Activated naive CD8-positive, alpha-beta T cell treated with anti-CD3 and anti-CD28 coated beads for 36 hours (primary cell): Measurements from ENCODE around the gene LRP1B. TPM values are rescaled to one million over a fixed set of nuclear protein-coding genes. Genes with fewer than 3 reads are reported as not detected.

Experiments
- DNase-seq: peaks from one replicate; pipeline ENCODE4 v3.0.0; 2021
- H3K27ac Mint-ChIP-seq: one replicate; pipeline ENCODE4 v1.8.0; 2022; ENCODE audit warnings: mild to moderate bottlenecking, moderate library complexity, mixed read lengths
- H3K27me3 Mint-ChIP-seq: one replicate; pipeline ENCODE4 v1.8.0; 2022; ENCODE audit warnings: mild to moderate bottlenecking, mixed read lengths
- H3K36me3 Mint-ChIP-seq: one replicate; pipeline ENCODE4 v1.8.0; 2021; ENCODE audit warnings: mild to moderate bottlenecking, mixed read lengths
- H3K4me1 Mint-ChIP-seq: one replicate; pipeline ENCODE4 v1.8.0; 2021; ENCODE audit warnings: mixed read lengths
- H3K4me3 Mint-ChIP-seq: one replicate; pipeline ENCODE4 v1.8.0; 2022; ENCODE audit warnings: mild to moderate bottlenecking, moderate library complexity, mixed read lengths
- H3K9me3 Mint-ChIP-seq: one replicate; pipeline ENCODE4 v1.8.0; 2022; ENCODE audit warnings: mixed read lengths
- total RNA-seq, 2 experiments: library from RNA; stranded (reverse); gene quantifications; one replicate each; pipeline ENCODE4 v1.2.3, GENCODE V29; 2021

Gene LRP1B
- total RNA-seq, 2 experiments from 2014 or later, result not detected

DNA sequence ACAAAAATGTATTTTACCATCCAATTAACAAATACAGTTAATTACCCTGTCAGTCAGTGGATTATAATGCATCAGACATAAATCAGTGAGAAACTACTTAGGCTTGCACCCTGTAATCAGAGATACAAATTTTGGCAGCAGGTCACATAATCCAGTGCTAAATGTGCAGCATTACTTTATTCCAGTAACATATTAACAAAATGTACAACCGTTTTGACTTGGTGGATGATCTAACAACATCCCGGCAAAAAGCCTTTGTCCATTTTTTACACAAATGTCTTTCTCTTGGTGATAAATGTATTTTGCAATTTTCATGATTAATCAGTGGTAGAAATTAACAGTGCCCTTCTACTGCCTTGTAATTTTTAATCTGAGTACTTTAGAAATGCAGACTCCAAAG is 162.8 kb downstream of the LRP1B start:
- no peak overlapping the region for H3K27ac Mint-ChIP-seq
- no peak for DNase-seq
- H3K27me3 Mint-ChIP-seq, result no peaks in the 10 kb centered on the region
- no peaks in the 10 kb centered on the region for H3K4me1 Mint-ChIP-seq
- H3K4me3 Mint-ChIP-seq, result no peak overlapping the region
- peaks cover 5% of the 10 kb centered on the region for H3K9me3 Mint-ChIP-seq
- H3K36me3 Mint-ChIP-seq, result no peaks in the 10 kb centered on the region

DNA sequence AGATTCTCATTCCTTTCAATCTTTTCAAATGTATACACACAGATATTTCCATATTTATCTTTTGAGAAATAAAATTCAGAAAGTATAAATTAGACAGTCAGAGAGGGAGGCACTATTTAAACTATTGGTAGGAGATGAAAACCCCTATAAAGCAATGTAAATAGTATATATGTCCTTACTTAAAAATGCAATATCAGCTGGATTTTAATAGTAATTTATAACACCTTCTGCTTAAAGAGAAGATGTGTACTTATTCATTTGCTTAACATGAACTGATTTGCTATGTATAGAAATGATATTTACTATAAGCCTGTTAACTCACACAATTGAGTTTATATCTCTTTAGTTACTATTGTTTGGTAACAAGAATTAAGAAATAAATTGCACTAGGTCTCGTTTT is 163.3 kb downstream of the LRP1B start:
- Mint-ChIP-seq H3K36me3 (no peaks in the 10 kb centered on the region), H3K27ac (no peak overlapping the region), H3K4me1 (no peaks in the 10 kb centered on the region), H3K4me3 (no peak overlapping the region), H3K27me3 (no peaks in the 10 kb centered on the region), H3K9me3 (peaks cover 5% of the 10 kb centered on the region)
- DNase-seq, result no peak

DNA sequence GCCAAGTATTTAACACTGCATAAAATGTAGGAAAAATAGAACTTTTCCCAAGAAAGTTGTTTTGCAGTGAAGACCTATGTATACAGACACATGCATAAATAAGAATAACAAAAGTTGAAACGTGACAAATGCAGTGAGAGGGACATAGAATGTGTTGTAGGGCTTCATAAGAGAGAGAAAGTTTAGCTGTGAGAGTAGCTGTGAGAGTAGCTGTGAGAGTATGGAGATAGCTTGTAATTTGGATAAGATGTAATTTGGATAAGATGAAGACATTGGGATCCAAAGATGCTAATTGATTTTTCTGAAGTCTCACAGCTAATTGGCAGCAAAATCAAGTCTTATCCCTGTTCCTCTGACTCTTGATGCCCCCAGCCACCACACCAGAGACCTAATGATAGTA is 170.9 kb downstream of the LRP1B start:
- no peaks in the 10 kb centered on the region for H3K36me3 Mint-ChIP-seq
- H3K4me1 Mint-ChIP-seq, result no peaks in the 10 kb centered on the region
- no peaks in the 10 kb centered on the region for H3K9me3 Mint-ChIP-seq
- no peaks in the 10 kb centered on the region for H3K27me3 Mint-ChIP-seq
- H3K4me3 Mint-ChIP-seq, result no peak overlapping the region
- no peak for DNase-seq
- no peak overlapping the region for H3K27ac Mint-ChIP-seq

DNA sequence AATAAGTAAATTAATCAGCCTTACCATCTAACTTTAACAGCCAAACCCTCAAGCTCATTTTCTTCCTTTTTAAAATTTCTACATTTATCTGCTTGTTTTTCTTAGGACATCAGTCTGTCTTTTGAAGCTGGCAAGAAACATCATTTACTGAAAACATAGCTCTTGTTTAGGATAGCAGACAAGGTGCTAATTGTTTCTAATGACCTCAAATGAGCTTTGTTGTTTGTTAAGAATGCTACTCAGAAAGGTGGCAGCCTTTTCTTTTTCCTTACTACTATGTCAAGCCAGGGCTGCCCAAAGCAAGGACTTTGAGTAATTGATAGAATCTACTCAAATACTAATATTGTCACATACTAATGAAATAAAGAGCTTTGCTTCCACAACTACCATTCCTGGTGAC is 171.8 kb downstream of the LRP1B start:
- no peaks in the 10 kb centered on the region for H3K9me3 Mint-ChIP-seq
- H3K4me3 Mint-ChIP-seq, result no peak overlapping the region
- no peaks in the 10 kb centered on the region for H3K36me3 Mint-ChIP-seq
- no peaks in the 10 kb centered on the region for H3K4me1 Mint-ChIP-seq
- H3K27me3 Mint-ChIP-seq, result no peaks in the 10 kb centered on the region
- DNase-seq, result no peak
- no peak overlapping the region for H3K27ac Mint-ChIP-seq

DNA sequence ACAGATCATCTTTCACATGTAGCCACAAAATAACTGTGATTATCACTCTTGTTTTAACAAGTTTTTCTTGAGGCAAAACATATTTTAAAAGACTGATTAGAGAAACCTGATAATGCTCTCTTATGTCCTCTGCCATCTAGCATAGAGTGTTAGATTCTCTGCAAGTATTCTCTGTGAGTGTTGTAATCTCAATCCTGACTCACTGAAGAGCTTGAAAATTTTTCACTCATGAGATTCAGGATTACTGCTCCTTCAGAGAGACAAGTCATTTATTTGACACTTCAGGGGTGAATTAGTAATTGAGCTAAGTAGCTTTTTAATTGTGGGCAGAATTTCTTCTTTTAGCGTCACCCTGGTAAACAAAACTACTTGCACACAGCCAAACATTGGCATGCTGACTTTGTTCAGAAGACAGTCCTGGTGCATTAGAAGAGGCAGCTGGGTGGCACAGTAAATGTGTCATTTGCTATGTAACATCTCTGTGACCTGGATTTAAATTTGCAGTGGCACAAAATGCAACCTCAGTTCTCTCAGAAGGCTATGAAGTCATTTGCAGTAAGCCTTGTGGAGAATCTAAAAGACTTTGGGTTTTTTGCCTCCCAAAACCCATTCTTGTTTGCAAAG is 172.9 kb downstream of the LRP1B start:
- no peaks in the 10 kb centered on the region for H3K9me3 Mint-ChIP-seq
- no peaks in the 10 kb centered on the region for H3K27me3 Mint-ChIP-seq
- H3K4me1 Mint-ChIP-seq, result no peaks in the 10 kb centered on the region
- DNase-seq, result no peak
- H3K4me3 Mint-ChIP-seq, result no peak overlapping the region
- no peak overlapping the region for H3K27ac Mint-ChIP-seq
- H3K36me3 Mint-ChIP-seq, result no peaks in the 10 kb centered on the region

DNA sequence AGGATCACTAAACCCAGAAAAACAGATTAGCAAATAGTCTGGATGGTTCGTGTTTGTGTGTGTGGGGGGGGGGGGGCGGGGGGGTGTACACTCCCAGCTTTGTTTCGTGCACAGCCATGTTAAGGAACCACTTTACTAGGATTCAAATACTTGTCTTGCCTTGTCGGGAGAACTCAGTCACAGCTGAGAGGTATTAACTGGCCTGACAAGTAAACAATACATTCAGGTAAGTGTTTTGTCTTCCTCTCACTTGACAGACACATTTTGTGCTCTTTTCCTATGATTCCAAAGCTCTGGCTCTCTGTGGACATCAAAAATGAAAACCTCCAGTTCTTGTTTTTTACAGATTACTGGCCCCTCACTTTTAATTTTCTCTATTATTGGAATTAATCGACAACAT is 173.5 kb downstream of the LRP1B start:
- Mint-ChIP-seq H3K27ac (no peak overlapping the region), H3K27me3 (no peaks in the 10 kb centered on the region), H3K36me3 (no peaks in the 10 kb centered on the region), H3K9me3 (no peaks in the 10 kb centered on the region), H3K4me3 (no peak overlapping the region), H3K4me1 (no peaks in the 10 kb centered on the region)
- DNase-seq, result no peak

DNA sequence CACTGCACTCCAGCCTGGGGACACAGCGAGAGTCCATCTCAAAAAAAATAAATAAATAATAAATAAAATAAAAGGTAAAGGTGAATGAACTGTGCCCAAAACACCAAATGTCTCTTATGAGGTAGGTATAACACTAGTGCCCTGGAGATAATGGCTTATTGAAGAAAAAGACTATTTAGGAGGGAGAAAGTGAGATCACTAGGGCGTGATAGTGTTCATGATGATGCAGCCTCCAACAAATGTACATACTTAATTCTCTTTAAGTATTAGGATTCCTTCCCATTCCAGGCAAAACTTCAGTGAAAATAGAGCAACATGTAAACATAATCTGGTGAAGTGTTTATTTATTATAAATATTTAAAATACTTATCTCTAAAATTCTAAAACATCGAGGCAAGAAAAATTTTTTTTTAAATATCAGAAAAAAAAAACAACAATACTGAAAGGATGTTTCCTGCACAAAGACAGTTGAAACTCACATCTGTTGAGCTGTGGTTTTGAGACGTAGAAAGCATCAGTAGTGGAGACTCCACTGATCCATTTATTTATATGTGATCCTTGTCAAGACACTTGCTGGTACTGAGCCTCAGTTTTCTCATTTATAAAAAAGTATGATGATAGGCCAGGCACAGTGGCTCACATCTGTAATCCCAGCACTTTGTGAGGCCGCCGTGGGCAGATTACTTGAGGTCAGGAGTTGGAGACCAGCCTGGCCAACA is 183.3 kb downstream of the LRP1B start:
- Mint-ChIP-seq H3K4me1 (no peaks in the 10 kb centered on the region), H3K27ac (no peak overlapping the region), H3K27me3 (no peaks in the 10 kb centered on the region), H3K36me3 (no peaks in the 10 kb centered on the region), H3K9me3 (peaks cover 4% of the 10 kb centered on the region), H3K4me3 (no peak overlapping the region)
- DNase-seq, result no peak

DNA sequence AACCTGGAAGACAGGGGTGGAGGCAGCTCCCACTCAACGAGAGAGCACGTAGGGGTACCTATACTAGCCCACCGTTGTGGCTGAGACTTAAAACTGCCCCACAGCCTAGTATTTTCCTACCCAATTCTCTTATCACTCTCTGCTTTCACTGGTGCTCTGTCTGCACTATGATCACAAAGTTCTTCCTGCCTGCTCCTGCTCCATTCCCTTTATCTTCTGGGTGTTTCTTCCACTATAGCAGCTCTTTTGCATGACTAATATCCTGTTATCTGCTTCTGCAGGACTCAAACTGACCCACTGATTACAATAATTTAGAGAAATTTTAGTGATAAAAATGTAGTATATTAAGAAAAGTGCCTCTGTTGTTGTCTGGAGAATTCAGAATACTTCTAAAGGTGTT is 184.8 kb downstream of the LRP1B start:
- no peaks in the 10 kb centered on the region for H3K27me3 Mint-ChIP-seq
- H3K4me1 Mint-ChIP-seq, result no peaks in the 10 kb centered on the region
- no peak overlapping the region for H3K4me3 Mint-ChIP-seq
- H3K27ac Mint-ChIP-seq, result no peak overlapping the region
- H3K9me3 Mint-ChIP-seq, result peaks cover 3% of the 10 kb centered on the region
- no peaks in the 10 kb centered on the region for H3K36me3 Mint-ChIP-seq
- DNase-seq, result no peak

DNA sequence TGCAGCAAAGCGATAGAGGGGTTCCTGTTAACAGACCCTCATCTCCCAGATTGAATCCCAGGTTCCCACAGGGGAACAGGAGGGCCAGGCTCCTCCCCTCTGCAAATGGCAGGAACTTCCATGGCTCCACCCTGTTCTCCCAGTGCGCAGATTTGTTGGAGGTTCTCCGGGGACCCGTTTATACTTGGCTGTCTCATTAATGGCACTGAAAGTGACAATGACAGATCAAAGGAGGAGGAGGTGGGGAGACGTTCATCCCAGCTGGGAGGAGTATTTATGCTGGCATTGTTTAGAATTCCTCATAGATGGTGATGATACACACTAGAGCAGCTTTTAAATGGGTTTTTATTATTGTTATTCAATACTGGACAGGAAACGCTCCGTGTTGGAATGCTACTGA is 186.9 kb downstream of the LRP1B start:
- Mint-ChIP-seq H3K4me1 (no peaks in the 10 kb centered on the region), H3K27ac (no peak overlapping the region), H3K27me3 (no peaks in the 10 kb centered on the region), H3K36me3 (no peaks in the 10 kb centered on the region), H3K4me3 (no peak overlapping the region), H3K9me3 (peaks cover 3% of the 10 kb centered on the region)
- no peak for DNase-seq

DNA sequence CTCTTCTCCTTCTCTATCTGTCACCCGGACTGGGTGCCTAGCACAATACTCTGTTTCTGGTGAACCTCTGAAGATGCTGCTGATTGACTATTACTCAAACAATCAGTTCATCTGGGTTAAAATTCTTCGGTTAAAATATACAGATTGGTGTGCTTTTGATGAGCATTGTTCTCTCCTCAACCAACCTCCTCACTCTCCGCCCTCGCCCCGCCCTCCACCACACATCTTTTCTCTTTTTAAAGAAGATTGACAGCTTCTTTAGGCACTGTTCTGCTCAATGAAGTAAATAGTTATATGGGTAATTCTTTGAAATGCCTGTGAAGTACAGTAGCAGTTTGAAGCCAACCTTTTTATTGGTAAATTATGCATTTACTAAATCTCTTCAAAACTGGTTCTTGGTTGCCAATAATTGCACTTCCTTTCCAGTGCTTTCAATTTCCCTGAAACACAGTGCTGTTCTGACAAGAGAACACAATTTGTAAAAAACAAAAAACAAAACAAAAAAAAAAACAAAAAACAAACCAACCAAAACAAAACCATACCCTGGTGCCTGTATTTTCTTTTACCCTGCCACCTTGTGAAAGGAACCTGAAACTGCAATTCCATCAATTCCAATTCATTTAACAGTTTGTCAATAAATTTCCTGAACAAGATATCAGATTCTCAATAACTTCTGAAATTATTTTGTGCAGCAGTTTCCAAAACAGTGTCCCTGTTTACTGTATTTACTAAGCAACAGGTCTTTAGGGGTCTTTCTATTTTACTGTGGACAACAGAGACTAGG is 188.6 kb downstream of the LRP1B start:
- DNase-seq, result no peak
- Mint-ChIP-seq H3K4me1 (no peaks in the 10 kb centered on the region), H3K36me3 (no peaks in the 10 kb centered on the region), H3K9me3 (peaks cover 3% of the 10 kb centered on the region), H3K4me3 (no peak overlapping the region), H3K27ac (no peak overlapping the region), H3K27me3 (no peaks in the 10 kb centered on the region)

DNA sequence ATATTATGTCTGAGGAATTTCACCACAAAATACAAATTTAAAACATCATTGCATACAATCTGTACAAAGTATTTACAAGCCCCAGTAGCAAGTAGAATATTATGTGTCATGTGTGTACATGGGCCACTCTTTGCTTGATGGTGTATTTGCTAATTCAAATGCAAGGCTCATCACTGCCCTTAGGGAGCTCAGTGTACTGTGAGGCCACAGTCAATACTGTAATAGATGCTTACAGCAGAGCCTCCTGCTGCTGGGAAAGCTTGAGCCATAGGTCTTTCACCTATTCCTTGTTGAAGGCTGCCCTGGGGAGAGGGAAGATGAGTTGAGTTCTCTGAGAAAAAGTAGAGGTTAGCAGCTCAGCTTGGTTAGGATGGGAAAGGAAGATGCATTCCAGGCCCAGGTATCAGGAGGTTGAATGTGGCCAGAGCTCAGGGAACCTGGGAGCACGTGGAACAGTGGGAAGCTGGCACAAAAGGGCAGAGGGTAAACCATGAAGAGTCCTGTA is 189.6 kb downstream of the LRP1B start:
- H3K9me3 Mint-ChIP-seq, result no peaks in the 10 kb centered on the region
- H3K27me3 Mint-ChIP-seq, result no peaks in the 10 kb centered on the region
- no peaks in the 10 kb centered on the region for H3K36me3 Mint-ChIP-seq
- H3K4me3 Mint-ChIP-seq, result no peak overlapping the region
- DNase-seq, result no peak
- no peaks in the 10 kb centered on the region for H3K4me1 Mint-ChIP-seq
- H3K27ac Mint-ChIP-seq, result no peak overlapping the region

DNA sequence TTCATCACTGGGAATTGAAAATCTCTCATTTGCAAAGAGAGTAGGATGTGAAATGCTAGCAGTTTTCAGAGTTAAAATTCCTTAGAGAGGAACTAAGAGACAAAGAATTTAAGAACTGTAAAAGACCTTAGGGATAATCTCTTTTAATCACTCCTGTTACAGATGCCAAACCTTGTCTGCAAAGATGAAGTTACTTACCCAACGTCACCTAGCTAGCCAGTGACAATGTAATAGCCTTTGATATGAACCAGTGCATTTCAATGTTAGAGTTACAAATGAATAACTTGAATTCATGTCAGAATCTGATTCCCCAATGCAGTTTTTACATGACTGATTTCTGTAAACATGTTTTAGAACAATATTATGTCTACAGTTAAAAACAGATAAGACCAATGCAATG is 190.1 kb downstream of the LRP1B start:
- Mint-ChIP-seq H3K36me3 (no peaks in the 10 kb centered on the region), H3K27me3 (no peaks in the 10 kb centered on the region), H3K27ac (no peak overlapping the region), H3K9me3 (no peaks in the 10 kb centered on the region), H3K4me3 (no peak overlapping the region), H3K4me1 (no peaks in the 10 kb centered on the region)
- no peak for DNase-seq

DNA sequence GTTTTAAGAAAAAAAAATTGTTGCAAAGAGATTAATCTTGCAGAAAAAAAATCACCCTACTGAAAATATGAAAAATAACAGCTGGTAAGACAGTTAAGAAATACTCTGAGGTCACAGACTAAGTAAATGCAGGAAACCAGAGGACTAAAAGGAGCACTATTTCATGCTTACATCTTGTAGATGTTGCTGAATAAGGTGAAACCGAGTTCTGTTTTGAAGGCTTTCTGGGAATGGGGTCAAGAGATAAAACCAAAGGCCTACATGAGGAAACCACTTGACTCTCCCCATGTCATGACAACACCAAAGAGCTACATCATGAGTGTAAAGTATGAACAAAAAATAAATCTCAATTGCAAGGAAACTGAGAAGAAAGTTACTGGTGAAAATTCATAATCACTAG is 197.6 kb downstream of the LRP1B start:
- Mint-ChIP-seq H3K4me1 (no peaks in the 10 kb centered on the region), H3K27me3 (no peaks in the 10 kb centered on the region), H3K27ac (no peak overlapping the region), H3K9me3 (peaks cover 3% of the 10 kb centered on the region), H3K36me3 (no peaks in the 10 kb centered on the region), H3K4me3 (no peak overlapping the region)
- no peak for DNase-seq

DNA sequence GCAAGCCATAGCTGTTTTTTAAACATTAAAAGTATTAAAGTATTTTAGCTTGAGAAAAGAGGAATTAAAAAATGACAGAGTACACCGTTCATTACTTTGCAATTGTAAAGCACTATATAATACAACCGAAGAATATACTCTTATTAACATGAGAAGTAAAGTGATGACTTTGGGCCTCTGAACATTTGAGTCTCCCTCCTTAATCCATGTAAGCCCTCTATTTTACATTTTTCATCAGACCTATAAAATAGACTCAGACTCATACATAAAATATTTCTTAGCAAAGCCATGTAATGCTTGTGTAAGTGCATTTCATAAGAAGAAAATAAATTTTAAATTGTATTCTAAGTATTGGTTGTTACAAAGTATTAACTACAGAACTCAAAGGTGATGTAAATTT is 198.6 kb downstream of the LRP1B start:
- Mint-ChIP-seq H3K36me3 (no peaks in the 10 kb centered on the region), H3K27me3 (no peaks in the 10 kb centered on the region), H3K27ac (no peak overlapping the region), H3K4me3 (no peak overlapping the region), H3K9me3 (peaks cover 7% of the 10 kb centered on the region), H3K4me1 (no peaks in the 10 kb centered on the region)
- no peak for DNase-seq

DNA sequence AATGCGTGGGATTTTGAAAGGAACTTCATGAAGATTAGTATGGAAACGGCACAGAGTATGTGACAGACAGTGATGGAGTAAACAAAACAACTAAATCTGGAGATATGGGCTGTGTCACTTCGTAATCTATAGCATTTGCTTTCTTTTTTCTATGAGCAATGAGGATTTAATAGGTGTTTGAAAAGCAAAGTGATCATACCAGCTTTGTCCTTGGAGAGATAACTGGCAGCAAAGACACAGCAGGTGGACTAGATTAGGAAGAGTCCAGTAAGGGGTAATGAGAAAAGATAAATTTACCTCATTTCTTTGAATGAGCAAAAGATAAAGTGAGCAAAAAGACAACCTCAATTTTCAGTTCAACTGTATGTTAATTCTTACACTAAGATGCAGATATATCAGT is 199.0 kb downstream of the LRP1B start:
- Mint-ChIP-seq H3K4me3 (no peak overlapping the region), H3K36me3 (no peaks in the 10 kb centered on the region), H3K27ac (no peak overlapping the region), H3K9me3 (peaks cover 7% of the 10 kb centered on the region), H3K4me1 (no peaks in the 10 kb centered on the region), H3K27me3 (no peaks in the 10 kb centered on the region)
- no peak for DNase-seq
